SJCRH30 (cell line): ENCODE measurements around the gene HPGDS. TPM values are rescaled to one million over a fixed set of nuclear protein-coding genes. Genes with fewer than 3 reads are reported as not detected.
"Not testable (repeated sequence)": the region's sequence is repeated elsewhere in the genome, so short reads cannot be mapped to it uniquely, and the experiment has no call there.

ENCODE experiments used
- DNase-seq, 2 experiments: peaks; one replicate each; pipeline ENCODE4 v3.0.0-alpha.2; 2015 to 2020
- H3K27ac ChIP-seq: fragments of 250-450 bp; sonication (Bioruptor Pico); 2 replicates; pipeline ENCODE4 v1.5.1; 2020; ENCODE audit warnings: mild to moderate bottlenecking, moderate library complexity
- H3K27me3 ChIP-seq: fragments of 250-450 bp; sonication (Bioruptor Pico); 2 replicates; pipeline ENCODE4 v1.5.1; 2020; ENCODE audit warnings: mild to moderate bottlenecking, moderate library complexity
- H3K36me3 ChIP-seq: fragments of 250-450 bp; sonication (Bioruptor Pico); 2 replicates; pipeline ENCODE4 v1.5.1; 2020; ENCODE audit warnings: mild to moderate bottlenecking, moderate library complexity
- H3K4me1 ChIP-seq: fragments of 250-450 bp; sonication (Bioruptor Pico); 2 replicates; pipeline ENCODE4 v1.5.1; 2020; ENCODE audit warnings: mild to moderate bottlenecking, moderate library complexity
- H3K4me3 ChIP-seq: fragments of 250-450 bp; sonication (Bioruptor Pico); 2 replicates; pipeline ENCODE4 v1.5.1; 2020; ENCODE audit warnings: mild to moderate bottlenecking, moderate library complexity
- H3K9me3 ChIP-seq: fragments of 250-450 bp; sonication (Bioruptor Pico); replicated peaks from 2 replicates; pipeline ENCODE4 v1.5.1; 2020; ENCODE audit warnings: mild to moderate bottlenecking, moderate library complexity
- total RNA-seq: library from RNA; depleted of rRNA; stranded (reverse); fragments of >200 nt; shearing (Covaris generic); gene quantifications from 2 replicates; pipeline ENCODE4 v1.2.3, GENCODE V29; 2014

Gene HPGDS
- total RNA-seq, 1 experiment from 2014 or later, result not detected

DNA sequence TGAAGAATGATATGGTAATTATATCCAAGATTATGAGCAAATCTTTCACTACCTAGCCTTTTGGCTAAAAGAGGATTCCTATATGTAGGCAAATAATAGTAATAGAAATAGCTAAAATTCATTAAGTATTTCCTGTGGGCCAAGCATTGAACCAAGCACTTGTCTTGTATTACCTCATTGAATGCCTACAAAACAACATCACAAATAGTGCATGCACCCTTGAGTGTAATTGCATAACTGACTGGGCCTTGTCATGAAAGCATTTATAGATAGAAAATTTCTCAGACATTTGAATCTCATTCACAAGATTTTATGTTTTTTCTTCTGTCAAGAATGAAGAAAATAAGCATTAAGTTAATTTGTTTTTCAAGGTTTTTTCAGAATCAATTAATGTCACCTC, 3.9 kb upstream of the HPGDS start:
- Histone ChIP-seq H3K27ac (no peak overlapping the region), H3K36me3 (no peaks in the 10 kb centered on the region), H3K4me1 (peaks cover 4% of the 10 kb centered on the region; the same call in 1 of the 2 replicates), H3K27me3 (no peaks in the 10 kb centered on the region), H3K4me3 (no peak overlapping the region), H3K9me3 (no peaks in the 10 kb centered on the region)
- no peak for DNase-seq

DNA sequence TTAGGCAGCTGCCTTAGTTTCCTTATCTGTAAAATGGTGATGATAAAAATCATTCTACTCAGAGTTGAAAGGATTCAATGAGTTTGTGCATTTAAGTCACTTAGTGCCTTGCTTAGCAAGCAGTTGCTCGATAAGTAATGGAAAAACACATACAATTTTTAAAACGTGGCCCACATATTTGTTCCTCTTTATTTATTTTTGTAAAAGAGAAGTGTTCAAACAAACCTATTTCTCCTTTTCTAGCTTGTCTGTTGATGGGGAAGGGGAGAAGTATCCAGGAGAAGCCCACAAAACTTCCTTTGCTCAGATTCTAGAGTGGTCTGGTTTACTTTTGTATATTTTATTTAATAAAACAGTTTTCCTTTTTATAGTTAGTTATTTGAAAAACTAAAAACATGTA, 3.3 kb upstream of the HPGDS start:
- Histone ChIP-seq H3K9me3 (no peaks in the 10 kb centered on the region), H3K4me3 (no peak overlapping the region), H3K4me1 (peaks cover 4% of the 10 kb centered on the region; the same call in 1 of the 2 replicates), H3K27me3 (no peaks in the 10 kb centered on the region), H3K36me3 (no peaks in the 10 kb centered on the region), H3K27ac (no peak overlapping the region)
- DNase-seq, result no peak

DNA sequence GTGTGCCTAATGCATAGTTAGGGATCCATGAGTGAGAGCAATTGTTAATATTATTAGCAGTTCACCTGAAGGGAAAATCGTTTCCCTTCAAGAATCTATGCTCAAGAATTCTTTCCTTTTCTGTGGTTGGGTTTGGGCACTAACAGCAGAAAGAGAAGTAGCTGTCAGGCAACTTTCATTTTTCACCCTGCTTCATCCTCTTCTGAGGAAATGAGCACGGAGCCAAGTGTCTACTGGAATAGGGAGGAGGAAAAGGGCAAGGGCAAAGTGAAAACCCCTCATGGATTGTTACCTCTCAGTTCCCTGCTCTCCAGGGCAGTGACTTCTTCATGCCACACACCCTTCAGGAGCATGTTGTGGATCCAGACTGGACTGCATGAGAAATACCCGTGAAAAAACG, 2.6 kb upstream of the HPGDS start:
- H3K4me3 ChIP-seq, result no peak overlapping the region
- no peak for DNase-seq
- H3K9me3 ChIP-seq, result no peaks in the 10 kb centered on the region
- H3K27me3 ChIP-seq, result no peaks in the 10 kb centered on the region
- H3K36me3 ChIP-seq, result no peaks in the 10 kb centered on the region
- no peak overlapping the region for H3K27ac ChIP-seq
- H3K4me1 ChIP-seq, result peaks cover 4% of the 10 kb centered on the region; the same call in 1 of the 2 replicates

DNA sequence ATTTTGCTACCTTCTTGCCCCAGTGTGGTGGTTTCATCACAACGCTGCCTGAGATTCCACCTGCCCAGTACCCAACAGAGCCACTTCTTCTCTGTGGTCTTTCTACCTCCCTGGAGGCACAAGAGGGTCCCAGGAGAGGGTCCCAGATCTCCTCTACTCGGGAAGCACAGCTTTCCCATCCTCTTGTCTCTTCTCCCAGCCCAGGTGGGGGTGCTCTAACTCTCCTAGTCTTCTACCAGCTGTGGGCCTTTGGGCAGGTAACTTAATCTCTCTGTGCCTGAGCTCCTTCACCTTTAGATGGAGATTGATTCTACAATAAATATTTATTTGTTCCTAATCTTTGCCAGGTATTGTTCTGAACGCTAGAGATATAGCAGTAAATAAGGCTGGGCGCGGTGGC, 1.8 kb upstream of the HPGDS start:
- H3K27me3 ChIP-seq, result no peaks in the 10 kb centered on the region
- peaks cover 4% of the 10 kb centered on the region; the same call in 1 of the 2 replicates for H3K4me1 ChIP-seq
- no peaks in the 10 kb centered on the region for H3K36me3 ChIP-seq
- H3K9me3 ChIP-seq, result no peaks in the 10 kb centered on the region
- DNase-seq, result no peak
- no peak overlapping the region for H3K27ac ChIP-seq
- no peak overlapping the region for H3K4me3 ChIP-seq

DNA sequence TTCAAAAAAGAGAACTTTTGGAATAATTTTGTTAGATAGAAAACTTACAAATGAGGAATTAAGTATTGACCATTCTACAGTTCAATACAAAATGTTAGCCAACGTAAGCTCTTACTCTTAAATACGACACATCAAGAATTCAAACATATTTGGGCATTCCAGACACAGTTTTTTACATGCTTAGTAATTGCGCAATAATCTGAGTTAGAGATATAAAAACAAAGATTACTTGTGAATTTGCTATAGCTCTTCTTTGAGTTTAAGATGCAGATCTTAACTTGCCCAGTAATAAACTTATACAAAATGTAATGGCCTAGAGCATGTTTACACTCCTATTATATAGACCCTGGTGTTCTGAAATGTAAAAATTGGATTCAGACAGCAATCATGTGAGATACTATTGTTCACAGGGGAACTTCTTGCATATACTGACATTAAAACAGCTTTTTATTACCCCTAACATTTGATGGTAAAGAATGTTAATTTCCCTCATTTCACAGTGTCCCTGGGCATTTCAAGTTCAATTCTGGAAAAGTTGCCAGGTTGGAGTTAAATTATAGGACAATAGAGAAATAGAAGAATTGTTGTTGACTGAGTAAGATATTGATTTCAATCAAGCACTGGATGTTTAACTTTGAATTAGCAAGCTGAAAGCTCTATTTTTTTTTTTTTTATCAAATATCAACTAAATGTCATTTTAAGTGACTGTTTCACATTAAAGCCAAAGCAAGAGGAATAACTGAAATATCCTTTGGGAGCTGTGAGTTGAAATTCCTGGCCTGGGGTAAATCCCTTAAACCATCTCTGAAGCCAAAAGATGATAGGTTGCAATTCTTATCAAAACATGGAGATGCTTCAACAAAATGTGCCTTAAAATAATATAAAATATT, 910 bp downstream of the HPGDS start:
- Histone ChIP-seq H3K4me1 (no peaks in the 10 kb centered on the region), H3K27me3 (no peaks in the 10 kb centered on the region), H3K9me3 (no peaks in the 10 kb centered on the region), H3K36me3 (no peaks in the 10 kb centered on the region), H3K27ac (no peak overlapping the region), H3K4me3 (no peak overlapping the region)
- DNase-seq, result no peak

DNA sequence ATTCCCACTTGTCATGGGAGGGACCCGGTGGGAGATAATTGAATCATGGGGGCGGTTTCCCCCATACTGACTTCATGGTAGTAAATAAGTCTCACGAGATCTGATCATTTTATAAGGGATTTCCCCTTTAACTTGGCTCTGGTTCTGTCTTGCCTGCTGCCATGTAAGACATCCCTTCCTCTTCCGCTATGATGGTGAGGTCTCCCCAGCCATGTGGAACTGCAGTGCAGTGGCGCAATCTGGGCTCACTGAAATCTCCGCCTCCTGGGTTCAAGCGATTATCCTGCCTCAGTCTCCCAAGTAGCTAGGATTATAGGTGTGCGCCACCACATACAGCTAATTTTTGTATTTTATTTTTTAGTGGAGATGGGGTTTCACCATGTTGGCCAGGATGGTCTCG, 2.9 kb downstream of the HPGDS start:
- Histone ChIP-seq H3K27me3 (no peaks in the 10 kb centered on the region), H3K36me3 (no peaks in the 10 kb centered on the region), H3K27ac (no peak overlapping the region), H3K9me3 (no peaks in the 10 kb centered on the region), H3K4me3 (no peak overlapping the region), H3K4me1 (no peaks in the 10 kb centered on the region)
- DNase-seq, result no peak

DNA sequence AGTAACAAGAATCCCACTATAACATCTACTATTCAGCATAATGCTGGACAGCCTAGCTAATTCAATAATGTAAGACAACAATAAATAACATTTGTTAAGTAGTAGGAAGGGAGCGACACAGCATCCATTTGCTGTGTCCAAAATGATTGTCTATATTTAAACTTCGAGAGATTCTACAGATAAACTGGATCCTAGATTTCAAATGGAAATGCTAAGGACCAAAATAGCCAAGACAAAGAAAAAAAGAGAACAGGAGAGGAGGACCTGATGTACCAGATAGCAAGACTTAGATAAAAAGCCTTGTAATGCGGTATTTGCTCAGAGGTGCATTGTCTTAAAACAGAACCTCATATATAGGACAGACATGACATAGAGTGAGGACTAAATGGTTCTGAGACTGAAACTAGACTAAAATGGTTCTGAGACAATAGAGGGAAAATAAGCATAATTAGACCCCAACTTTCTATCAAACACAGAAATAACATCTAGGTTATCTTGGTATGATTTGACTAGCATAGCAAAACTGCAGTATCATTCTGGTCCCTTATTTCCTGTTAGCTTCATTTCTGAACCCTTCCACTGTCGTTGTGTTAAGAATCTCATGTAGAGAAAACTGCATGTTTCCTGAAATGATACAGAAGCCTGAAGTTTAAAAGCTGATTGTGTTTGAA, 3.8 kb downstream of the HPGDS start:
- H3K9me3 ChIP-seq, result no peaks in the 10 kb centered on the region
- no peaks in the 10 kb centered on the region for H3K36me3 ChIP-seq
- H3K27ac ChIP-seq, result no peak overlapping the region
- no peak overlapping the region for H3K4me3 ChIP-seq
- DNase-seq, result no peak
- no peaks in the 10 kb centered on the region for H3K27me3 ChIP-seq
- no peaks in the 10 kb centered on the region for H3K4me1 ChIP-seq

DNA sequence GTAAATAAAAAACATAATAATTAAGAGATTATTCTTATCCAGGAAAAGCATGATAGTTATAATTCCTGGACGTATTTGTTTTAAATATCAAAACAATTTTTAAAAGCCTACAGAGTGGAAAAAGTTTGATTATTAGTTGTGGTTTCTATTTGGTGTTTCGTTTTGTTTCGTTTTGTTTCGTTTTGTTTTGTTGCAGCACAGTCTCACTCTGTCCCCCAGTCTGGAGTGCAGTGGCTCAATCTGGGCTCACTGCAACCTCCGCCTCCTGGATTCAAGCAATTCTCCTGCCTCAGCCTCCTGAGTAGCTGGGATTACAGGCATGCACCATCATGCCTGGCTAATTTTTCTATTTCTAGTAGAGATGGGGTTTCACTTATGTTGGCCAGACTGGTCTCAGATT, 5.8 kb downstream of the HPGDS start:
- not testable (repeated sequence) for H3K4me3 ChIP-seq, H3K27me3 ChIP-seq, H3K4me1 ChIP-seq, H3K9me3 ChIP-seq, H3K27ac ChIP-seq, DNase-seq, H3K36me3 ChIP-seq

DNA sequence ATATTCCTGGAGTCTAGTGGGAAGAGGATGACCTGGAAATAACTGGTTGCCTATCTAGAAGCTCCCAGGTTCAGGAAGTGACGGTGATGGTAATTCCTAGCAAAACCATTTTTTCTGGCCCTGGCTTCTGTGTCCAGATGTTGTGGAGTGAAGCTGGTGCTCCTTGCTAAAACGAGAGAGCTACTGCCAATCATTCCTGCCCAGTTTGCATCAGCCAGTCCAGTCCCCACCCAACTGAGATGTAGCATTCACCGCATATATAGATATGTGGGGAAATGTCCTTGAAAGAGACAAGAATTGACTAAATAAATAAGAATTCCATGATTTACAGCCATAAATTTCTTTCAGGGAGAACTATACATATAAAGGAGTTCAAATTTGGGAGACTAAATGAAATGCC, 6.3 kb downstream of the HPGDS start:
- Histone ChIP-seq H3K27me3 (no peaks in the 10 kb centered on the region), H3K27ac (no peak overlapping the region), H3K4me3 (no peak overlapping the region), H3K9me3 (no peaks in the 10 kb centered on the region), H3K36me3 (no peaks in the 10 kb centered on the region), H3K4me1 (no peaks in the 10 kb centered on the region)
- no peak for DNase-seq

DNA sequence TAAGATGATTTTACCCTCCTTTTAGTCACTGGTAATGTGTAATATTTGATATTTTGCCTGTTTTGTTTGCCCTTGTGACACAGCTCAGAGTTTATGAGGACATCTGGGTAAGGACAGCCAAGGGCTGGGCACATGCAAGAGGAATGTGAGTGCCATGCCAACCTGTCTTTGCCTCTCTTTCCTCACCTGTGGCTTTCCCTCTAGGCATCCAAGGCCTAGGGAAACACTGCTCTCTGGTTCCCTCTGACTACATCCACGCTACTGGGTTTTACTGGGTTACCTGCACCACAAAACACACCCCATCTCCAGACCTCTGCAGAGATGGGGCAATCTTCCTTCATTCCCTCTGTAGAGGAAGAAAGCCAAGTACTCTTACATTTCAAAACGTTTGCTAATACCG, 7.7 kb downstream of the HPGDS start:
- Histone ChIP-seq H3K27me3 (no peaks in the 10 kb centered on the region), H3K36me3 (no peaks in the 10 kb centered on the region), H3K4me1 (no peaks in the 10 kb centered on the region), H3K9me3 (no peaks in the 10 kb centered on the region), H3K4me3 (no peak overlapping the region), H3K27ac (no peak overlapping the region)
- DNase-seq, result no peak

DNA sequence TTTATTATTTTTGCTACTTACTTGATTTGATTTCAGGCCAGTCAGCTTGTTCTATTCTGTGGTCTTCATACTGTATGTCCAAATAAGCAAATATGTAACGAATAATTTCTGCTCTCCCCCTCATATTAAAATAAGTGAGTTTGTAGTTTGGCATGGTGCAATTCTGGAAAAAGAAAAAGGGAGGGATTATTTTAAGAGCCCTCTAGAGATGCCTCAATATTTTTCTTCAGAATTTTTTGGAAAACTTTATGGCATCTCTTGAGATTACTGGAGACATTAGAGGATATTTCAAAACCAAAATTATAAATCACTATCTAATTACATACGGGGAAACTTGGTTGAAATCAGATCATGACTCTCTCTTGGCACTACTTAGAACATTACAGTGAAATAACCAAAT, 8.2 kb downstream of the HPGDS start:
- Histone ChIP-seq H3K27me3 (no peaks in the 10 kb centered on the region), H3K36me3 (no peaks in the 10 kb centered on the region), H3K9me3 (no peaks in the 10 kb centered on the region), H3K27ac (no peak overlapping the region), H3K4me1 (no peaks in the 10 kb centered on the region), H3K4me3 (no peak overlapping the region)
- no peak for DNase-seq

DNA sequence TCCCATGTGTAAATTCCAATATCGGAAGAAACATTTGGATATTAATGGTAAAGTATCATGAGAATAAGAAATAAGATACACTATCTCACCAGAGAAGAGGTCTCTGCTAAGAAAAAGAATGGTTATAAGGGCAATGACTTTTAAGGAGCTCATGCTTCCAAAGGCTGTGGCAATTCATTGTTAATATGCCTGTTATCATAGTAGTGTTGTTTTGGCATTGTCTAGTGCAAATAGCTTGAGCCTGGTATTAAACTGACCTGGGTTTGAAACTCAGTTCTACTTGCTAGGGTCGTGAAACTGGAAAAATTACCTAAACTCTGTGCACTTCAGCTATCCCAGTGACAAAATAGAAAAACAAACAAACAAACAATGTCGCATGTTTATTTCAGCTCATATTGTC, 8.8 kb downstream of the HPGDS start:
- H3K27ac ChIP-seq, result no peak overlapping the region
- H3K4me3 ChIP-seq, result no peak overlapping the region
- no peak for DNase-seq
- H3K36me3 ChIP-seq, result no peaks in the 10 kb centered on the region
- H3K9me3 ChIP-seq, result 0 out of 2 replicates have a peak, but pooled peaks cover under 1% of the 10 kb centered on the region
- no peaks in the 10 kb centered on the region for H3K4me1 ChIP-seq
- no peaks in the 10 kb centered on the region for H3K27me3 ChIP-seq

DNA sequence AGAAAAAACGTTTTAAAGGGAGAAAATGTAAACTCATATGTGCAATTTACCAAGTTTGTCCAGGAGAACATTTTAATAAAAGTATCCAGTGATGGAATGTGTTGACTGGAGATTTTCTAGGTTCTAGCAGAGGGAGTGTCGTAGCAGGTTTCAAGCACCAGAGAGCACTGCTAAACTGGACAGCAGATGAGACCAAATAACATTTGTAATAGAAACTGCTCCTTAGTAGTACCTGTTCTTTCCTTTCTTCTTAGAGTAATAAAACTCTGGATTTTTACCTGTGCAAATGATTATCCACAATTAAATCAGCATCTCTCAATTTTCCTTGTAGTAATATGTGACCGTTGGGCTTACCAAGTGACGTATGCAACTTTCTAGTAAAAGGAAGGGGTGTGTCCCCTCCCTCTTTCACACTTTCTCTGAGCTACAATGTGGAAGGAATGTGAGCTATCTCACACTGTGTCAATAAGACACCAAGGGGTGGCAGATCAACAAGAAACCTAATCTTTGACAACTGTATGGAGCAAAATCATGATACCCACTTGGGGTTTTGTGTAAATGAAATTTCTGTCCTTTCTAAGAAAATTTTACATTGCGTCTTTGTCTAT, 9.5 kb downstream of the HPGDS start:
- no peak for DNase-seq

DNA sequence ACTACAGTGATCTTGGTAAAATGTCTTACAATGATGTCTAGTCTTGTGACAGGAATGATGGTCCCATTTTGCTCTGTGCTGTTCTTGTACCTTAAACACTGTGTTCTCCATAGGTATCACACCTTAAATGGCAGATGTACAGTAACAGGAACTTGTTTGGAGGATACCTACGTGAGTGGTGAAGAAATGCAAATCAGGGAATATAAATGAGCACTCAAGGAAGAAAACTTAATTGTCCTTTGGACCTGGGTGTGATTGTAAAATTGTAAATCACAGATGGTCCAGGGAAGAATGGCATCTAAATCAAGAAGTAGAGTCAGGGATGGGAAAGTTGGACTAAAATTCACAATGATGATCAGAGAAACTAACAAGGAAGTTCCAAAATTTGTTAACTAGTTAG, 12.7 kb downstream of the HPGDS start:
- H3K9me3 ChIP-seq, result peaks cover 12% of the 10 kb centered on the region
- H3K4me1 ChIP-seq, result no peaks in the 10 kb centered on the region
- no peak overlapping the region for H3K4me3 ChIP-seq
- no peak overlapping the region for H3K27ac ChIP-seq
- H3K27me3 ChIP-seq, result no peaks in the 10 kb centered on the region
- no peaks in the 10 kb centered on the region for H3K36me3 ChIP-seq
- no peak for DNase-seq

More for the DNA sequence above, 9.5 kb downstream of the HPGDS start:
- Histone ChIP-seq H3K36me3 (no peaks in the 10 kb centered on the region), H3K4me1 (no peaks in the 10 kb centered on the region), H3K27ac (no peak overlapping the region), H3K27me3 (no peaks in the 10 kb centered on the region), H3K4me3 (no peak overlapping the region), H3K9me3 (0 out of 2 replicates have a peak, but pooled peaks cover 3% of the 10 kb centered on the region)

DNA sequence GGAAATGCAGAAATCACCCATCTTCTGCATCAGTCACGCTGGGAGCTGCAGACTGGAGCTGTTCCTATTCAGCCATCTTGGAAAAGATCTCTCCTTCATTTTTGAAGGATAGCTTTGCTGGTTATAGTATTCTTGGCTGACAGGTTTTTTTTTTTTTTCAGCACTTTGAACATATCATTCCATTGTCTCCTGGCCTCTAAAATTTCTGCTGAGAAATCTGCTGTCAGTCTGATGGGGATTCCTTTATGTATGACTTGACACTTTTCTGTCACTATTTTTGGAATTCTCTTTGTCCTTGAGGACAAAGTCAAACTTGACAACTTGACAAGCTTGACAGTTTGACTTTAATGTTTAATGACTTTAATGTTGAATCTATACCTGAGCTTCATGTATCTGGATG, 16.8 kb downstream of the HPGDS start:
- H3K36me3 ChIP-seq, result no peaks in the 10 kb centered on the region
- H3K27me3 ChIP-seq, result no peaks in the 10 kb centered on the region
- no peak overlapping the region for H3K4me3 ChIP-seq
- DNase-seq, result no peak
- no peak overlapping the region for H3K27ac ChIP-seq
- H3K4me1 ChIP-seq, result no peaks in the 10 kb centered on the region
- H3K9me3 ChIP-seq, result peaks cover 18% of the 10 kb centered on the region
